HL-60 (cell line): ENCODE results near the gene GRWD1.

ENCODE experiments used
- GABPA ChIP-seq: IDR thresholded peaks from 2 replicates; pipeline ENCODE4 v1.6.1; 2012; ENCODE audit warnings: low read depth
- POLR2AphosphoS5 ChIP-seq: IDR thresholded peaks from 2 replicates; pipeline ENCODE4 v1.6.1; 2012; ENCODE audit warnings: low read depth
- TF ChIP-seq, protein P1 (sequence below): IDR thresholded peaks from one replicate; pipeline ENCODE4 v1.5.1; 2011; ENCODE audit warnings: low read length, control low read depth, inconsistent platforms; ENCODE audit not compliant: insufficient read depth
- TF ChIP-seq, protein P2 (sequence below): IDR thresholded peaks from 2 replicates; pipeline ENCODE4 v1.6.1; 2012; ENCODE audit warnings: low read depth; ENCODE audit not compliant: insufficient replicate concordance

DNA sequence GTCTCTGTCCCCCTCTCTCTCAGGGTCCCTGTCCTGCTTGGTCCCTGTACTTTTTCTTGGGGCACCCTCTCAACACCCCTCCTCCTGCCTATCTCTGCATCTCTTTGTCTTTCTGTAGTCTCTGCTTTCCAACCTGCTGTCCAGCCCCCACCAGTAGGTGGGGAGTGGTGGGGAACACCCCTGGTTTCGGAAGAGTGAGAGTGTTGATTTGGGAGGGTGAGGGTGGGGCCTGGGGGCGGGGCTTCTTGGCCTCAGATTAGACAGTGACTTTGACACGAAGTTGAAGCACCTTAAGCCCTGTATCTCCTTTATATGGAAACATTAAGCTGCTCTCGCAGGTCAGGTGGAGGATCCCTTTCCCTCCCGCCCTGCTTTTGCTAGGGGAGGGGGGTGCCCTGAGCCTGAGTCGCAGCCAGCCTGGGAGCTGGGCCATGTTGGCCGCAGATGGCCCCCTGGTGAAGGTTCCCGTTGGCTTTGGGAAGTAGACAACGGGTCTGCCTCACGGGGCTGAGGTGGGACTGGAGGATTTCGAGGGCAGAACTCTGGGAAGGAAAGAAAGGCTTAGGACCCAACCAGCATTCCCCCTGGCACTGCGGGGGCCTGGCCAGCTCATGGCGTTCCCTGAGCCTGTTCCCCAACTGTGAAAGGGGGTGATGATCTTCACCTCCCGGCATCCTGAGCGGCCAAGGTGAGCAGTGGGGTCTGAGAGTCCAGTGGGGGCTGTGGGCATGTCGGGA lies 9.6 kb downstream of the GRWD1 start, which contains the start of gene KCNJ14:
- TF ChIP-seq, protein P1, sequence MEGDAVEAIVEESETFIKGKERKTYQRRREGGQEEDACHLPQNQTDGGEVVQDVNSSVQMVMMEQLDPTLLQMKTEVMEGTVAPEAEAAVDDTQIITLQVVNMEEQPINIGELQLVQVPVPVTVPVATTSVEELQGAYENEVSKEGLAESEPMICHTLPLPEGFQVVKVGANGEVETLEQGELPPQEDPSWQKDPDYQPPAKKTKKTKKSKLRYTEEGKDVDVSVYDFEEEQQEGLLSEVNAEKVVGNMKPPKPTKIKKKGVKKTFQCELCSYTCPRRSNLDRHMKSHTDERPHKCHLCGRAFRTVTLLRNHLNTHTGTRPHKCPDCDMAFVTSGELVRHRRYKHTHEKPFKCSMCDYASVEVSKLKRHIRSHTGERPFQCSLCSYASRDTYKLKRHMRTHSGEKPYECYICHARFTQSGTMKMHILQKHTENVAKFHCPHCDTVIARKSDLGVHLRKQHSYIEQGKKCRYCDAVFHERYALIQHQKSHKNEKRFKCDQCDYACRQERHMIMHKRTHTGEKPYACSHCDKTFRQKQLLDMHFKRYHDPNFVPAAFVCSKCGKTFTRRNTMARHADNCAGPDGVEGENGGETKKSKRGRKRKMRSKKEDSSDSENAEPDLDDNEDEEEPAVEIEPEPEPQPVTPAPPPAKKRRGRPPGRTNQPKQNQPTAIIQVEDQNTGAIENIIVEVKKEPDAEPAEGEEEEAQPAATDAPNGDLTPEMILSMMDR: no peak
- TF ChIP-seq POLR2AphosphoS5: no peak
- TF ChIP-seq, protein P2, sequence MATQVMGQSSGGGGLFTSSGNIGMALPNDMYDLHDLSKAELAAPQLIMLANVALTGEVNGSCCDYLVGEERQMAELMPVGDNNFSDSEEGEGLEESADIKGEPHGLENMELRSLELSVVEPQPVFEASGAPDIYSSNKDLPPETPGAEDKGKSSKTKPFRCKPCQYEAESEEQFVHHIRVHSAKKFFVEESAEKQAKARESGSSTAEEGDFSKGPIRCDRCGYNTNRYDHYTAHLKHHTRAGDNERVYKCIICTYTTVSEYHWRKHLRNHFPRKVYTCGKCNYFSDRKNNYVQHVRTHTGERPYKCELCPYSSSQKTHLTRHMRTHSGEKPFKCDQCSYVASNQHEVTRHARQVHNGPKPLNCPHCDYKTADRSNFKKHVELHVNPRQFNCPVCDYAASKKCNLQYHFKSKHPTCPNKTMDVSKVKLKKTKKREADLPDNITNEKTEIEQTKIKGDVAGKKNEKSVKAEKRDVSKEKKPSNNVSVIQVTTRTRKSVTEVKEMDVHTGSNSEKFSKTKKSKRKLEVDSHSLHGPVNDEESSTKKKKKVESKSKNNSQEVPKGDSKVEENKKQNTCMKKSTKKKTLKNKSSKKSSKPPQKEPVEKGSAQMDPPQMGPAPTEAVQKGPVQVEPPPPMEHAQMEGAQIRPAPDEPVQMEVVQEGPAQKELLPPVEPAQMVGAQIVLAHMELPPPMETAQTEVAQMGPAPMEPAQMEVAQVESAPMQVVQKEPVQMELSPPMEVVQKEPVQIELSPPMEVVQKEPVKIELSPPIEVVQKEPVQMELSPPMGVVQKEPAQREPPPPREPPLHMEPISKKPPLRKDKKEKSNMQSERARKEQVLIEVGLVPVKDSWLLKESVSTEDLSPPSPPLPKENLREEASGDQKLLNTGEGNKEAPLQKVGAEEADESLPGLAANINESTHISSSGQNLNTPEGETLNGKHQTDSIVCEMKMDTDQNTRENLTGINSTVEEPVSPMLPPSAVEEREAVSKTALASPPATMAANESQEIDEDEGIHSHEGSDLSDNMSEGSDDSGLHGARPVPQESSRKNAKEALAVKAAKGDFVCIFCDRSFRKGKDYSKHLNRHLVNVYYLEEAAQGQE: no peak
- TF ChIP-seq GABPA: no peak
